A549 (cell line): Measurements from ENCODE around the gene RBM24. TPM values are rescaled to one million over a fixed set of nuclear protein-coding genes. Genes with fewer than 3 reads are reported as not detected.

Source experiments
- ATAC-seq, 2 experiments: fragments of 200-7000 bp in 1 of 2; fragments of >200 bp in 1 of 2; cut with Nextera tagmentation in 1 of 2; cut with Tn5 transposase in 1 of 2; 3 replicates each; pipeline versions ENCODE4 v1.8.0 to v1.9.1; 2018 to 2020; ENCODE audit warnings: mild to moderate bottlenecking in 1 of 2, moderate library complexity in 1 of 2
- CTCF ChIA-PET: fragments of 300-600 bp; sonication (Branson Sonifier 250); formaldehyde crosslinking; extraction: SDS; loops from one replicate; lab custom pipeline; 2021; ENCODE audit warnings: antibody characterized with exemption, inconsistent platforms; lab: Yijun Ruan, JAX
- POLR2A ChIA-PET: fragments of 350-600 bp; formaldehyde crosslinking; extraction: SDS; loops from one replicate; lab custom pipeline; 2021; ENCODE audit warnings: antibody characterized with exemption, inconsistent platforms; lab: Yijun Ruan, JAX
- DNase-seq, 2 experiments: peaks; one replicate each; pipeline versions ENCODE4 v3.0.0 to v3.0.0-alpha.2; 2011 to 2016; ENCODE audit warnings: low read depth in 1 of 2, low spot score in 1 of 2
- FAIRE-seq: peaks from 2 replicates; lab custom pipeline; 2011; peaks lifted over from hg19 to GRCh38; lab: Jason Lieb, UNC
- H3K27ac ChIP-seq, 2 experiments: fragments of >200 bp; sonication (Bioruptor Twin); formaldehyde crosslinking; 3 replicates each; pipeline ENCODE4 v1.5.1; 2016 to 2017
- H3K4me1 ChIP-seq: fragments of >200 bp; sonication (Bioruptor Twin); formaldehyde crosslinking; 3 replicates; pipeline ENCODE4 v1.6.1; 2016
- H3K4me2 ChIP-seq: fragments of >200 bp; sonication (Bioruptor Twin); formaldehyde crosslinking; 3 replicates; pipeline ENCODE4 v1.6.1; 2016
- H3K4me3 ChIP-seq: fragments of >200 bp; sonication (Bioruptor Twin); formaldehyde crosslinking; 3 replicates; pipeline ENCODE4 v1.5.1; 2016
- H3K9me3 ChIP-seq: fragments of >200 bp; sonication (Bioruptor Twin); formaldehyde crosslinking; 3 replicates; pipeline ENCODE4 v1.6.1; 2016
- CBX2 ChIP-seq: fragments of 200-600 bp; sonication (generic); IDR thresholded peaks from 2 replicates; pipeline ENCODE4 v1.6.1; 2016; ENCODE audit warnings: low read depth, mild to moderate bottlenecking, borderline replicate concordance
- CBX8 ChIP-seq: fragments of 200-600 bp; sonication (generic); IDR thresholded peaks from 2 replicates; pipeline ENCODE4 v1.6.1; 2016
- CHD4 ChIP-seq: fragments of 200-600 bp; sonication (generic); IDR thresholded peaks from 2 replicates; pipeline ENCODE4 v1.6.1; 2016; ENCODE audit warnings: antibody characterized with exemption, mild to moderate bottlenecking, borderline replicate concordance
- EHF ChIP-seq: fragments of 250-450 bp; sonication (Bioruptor Pico); IDR thresholded peaks from 2 replicates; pipeline ENCODE4 v1.5.0; 2020; ENCODE audit warnings: mild to moderate bottlenecking
- EHMT2 ChIP-seq: fragments of 200-600 bp; sonication (generic); IDR thresholded peaks from 2 replicates; pipeline ENCODE4 v1.6.1; 2016; ENCODE audit warnings: antibody characterized with exemption, low read depth, mild to moderate bottlenecking, moderate library complexity
- ELK1 ChIP-seq: fragments of 150-350 bp; IDR thresholded peaks from 2 replicates; pipeline ENCODE4 v1.6.1; 2014; ENCODE audit warnings: low read depth, mild to moderate bottlenecking, low read length
- EP300 ChIP-seq, 2 experiments: fragments of >200 bp; sonication (Bioruptor Twin); formaldehyde crosslinking; IDR thresholded peaks; 2 replicates in 1 of 2; 3 replicates in 1 of 2; pipeline ENCODE4 v1.6.1; 2016 to 2017
- HDAC2 ChIP-seq: fragments of 200-600 bp; sonication (generic); IDR thresholded peaks from 2 replicates; pipeline ENCODE4 v1.6.1; 2016
- HES2 ChIP-seq: fragments of >200 bp; sonication (Bioruptor Twin); formaldehyde crosslinking; IDR thresholded peaks from 2 replicates; pipeline ENCODE4 v1.6.1; 2016
- HOXB5 ChIP-seq: fragments of 250-450 bp; sonication (Bioruptor Pico); IDR thresholded peaks from 2 replicates; pipeline ENCODE4 v1.5.0; 2020; ENCODE audit warnings: mild to moderate bottlenecking, moderate library complexity
- KDM1A ChIP-seq: fragments of 200-600 bp; sonication (generic); IDR thresholded peaks from 2 replicates; pipeline ENCODE4 v1.6.1; 2016; ENCODE audit warnings: low read depth, mild to moderate bottlenecking
- MAFK ChIP-seq: fragments of 450-650 bp; IDR thresholded peaks from 2 replicates; pipeline ENCODE4 v1.6.1; 2014; ENCODE audit not compliant: partially characterized antibody
- MAX ChIP-seq: IDR thresholded peaks from 2 replicates; pipeline ENCODE4 v1.6.1; 2012
- NFE2L2 ChIP-seq: fragments of 150-350 bp; conservative IDR thresholded peaks from 2 replicates; pipeline ENCODE4 v1.6.1; 2014; ENCODE audit warnings: low read length
- NPAS2 ChIP-seq: fragments of 250-450 bp; sonication (Bioruptor Pico); IDR thresholded peaks from 2 replicates; pipeline ENCODE4 v1.8.0; 2022; ENCODE audit warnings: mild to moderate bottlenecking, moderate library complexity, borderline replicate concordance
- NR3C1 ChIP-seq: fragments of >200 bp; sonication (Bioruptor Twin); formaldehyde crosslinking; IDR thresholded peaks from 3 replicates; pipeline ENCODE4 v1.6.1; 2017
- POLR2AphosphoS2 ChIP-seq: conservative IDR thresholded peaks from 2 replicates; pipeline ENCODE4 v1.6.1; 2012; ENCODE audit warnings: low read length, improper control_type of control experiment, inconsistent platforms
- RCOR1 ChIP-seq: fragments of 150-350 bp; IDR thresholded peaks from 2 replicates; pipeline ENCODE4 v1.6.1; 2014; ENCODE audit warnings: antibody characterized with exemption, low read length, low read depth
- REST ChIP-seq: fragments of 200-600 bp; sonication (generic); IDR thresholded peaks from 2 replicates; pipeline ENCODE4 v1.6.1; 2016; ENCODE audit warnings: antibody characterized with exemption, mild to moderate bottlenecking, moderate library complexity
- RFX5 ChIP-seq: fragments of 450-650 bp; IDR thresholded peaks from 2 replicates; pipeline ENCODE4 v1.7.1; 2014; ENCODE audit warnings: antibody characterized with exemption, mild to moderate bottlenecking, moderate library complexity
- RNF2 ChIP-seq: fragments of 200-600 bp; sonication (generic); IDR thresholded peaks from 2 replicates; pipeline ENCODE4 v1.6.1; 2016; ENCODE audit warnings: low read depth, mild to moderate bottlenecking, antibody characterized with exemption, moderate library complexity, borderline replicate concordance
- SMC3 ChIP-seq: fragments of >200 bp; sonication (Bioruptor Twin); formaldehyde crosslinking; IDR thresholded peaks from 3 replicates; pipeline ENCODE4 v1.6.1; 2018; ENCODE audit warnings: inconsistent platforms
- SREBF2 ChIP-seq: fragments of 450-650 bp; IDR thresholded peaks from 2 replicates; pipeline ENCODE4 v1.6.1; 2014; ENCODE audit warnings: mild to moderate bottlenecking, moderate library complexity
- TFCP2L1 ChIP-seq: fragments of 250-450 bp; sonication (Bioruptor Pico); IDR thresholded peaks from 2 replicates; pipeline ENCODE4 v1.5.0; 2021; ENCODE audit warnings: mild to moderate bottlenecking
- TP53 ChIP-seq: fragments of 250-450 bp; sonication (Bioruptor Pico); IDR thresholded peaks from 2 replicates; pipeline ENCODE4 v1.5.0; 2021; ENCODE audit warnings: mild to moderate bottlenecking, moderate library complexity
- USF2 ChIP-seq: fragments of 450-650 bp; IDR thresholded peaks from 2 replicates; pipeline ENCODE4 v1.6.1; 2014; ENCODE audit warnings: antibody characterized with exemption
- ZC3H11A ChIP-seq: fragments of 450-650 bp; IDR thresholded peaks from 2 replicates; pipeline ENCODE4 v1.6.1; 2014; ENCODE audit warnings: antibody characterized with exemption, mild to moderate bottlenecking
- ZFP36 ChIP-seq: fragments of 450-650 bp; IDR thresholded peaks from 2 replicates; pipeline ENCODE4 v1.6.1; 2014; ENCODE audit warnings: borderline replicate concordance; ENCODE audit not compliant: partially characterized antibody
- ZNF302 ChIP-seq: fragments of 250-450 bp; sonication (Bioruptor Pico); IDR thresholded peaks from 2 replicates; pipeline ENCODE4 v1.9.0; 2021; ENCODE audit warnings: inconsistent platforms, mild to moderate bottlenecking, moderate library complexity
- ZSCAN20 ChIP-seq: fragments of 250-450 bp; sonication (Bioruptor Pico); IDR thresholded peaks from 2 replicates; pipeline ENCODE4 v1.8.0; 2022; ENCODE audit warnings: mild to moderate bottlenecking, moderate library complexity
- WGBS: methylation state at CpG from one replicate; pipeline ENCODE4 v1.1.6; 2017; ENCODE audit errors: missing lambda C conversion rate; 5-methylcytosine and 5-hydroxymethylcytosine counted together
- polyA plus RNA-seq, 4 experiments: library from polyadenylated mRNA; depleted of rRNA in 3 of 4; stranded (reverse); fragments of >200 nt; fragmentation: RNase III in 1 of 4; extraction: RNeasy Plus Mini Kit Qiagen cat#74134 plus additional on column Dnase treatment in 1 of 4; gene quantifications; 2 replicates in 3 of 4; 3 replicates in 1 of 4; pipeline ENCODE4 v1.2.3, GENCODE V29; 2011 to 2017

RBM24 gene
- polyA plus RNA-seq, 2 of the 4 experiments (the other 2 are of a cell fraction), result 13.7 to 27.5 TPM

GRCh38 chr6:17341117-17341805 is 60.1 kb downstream of the RBM24 start:
- ChIA-PET CTCF (no interaction called here), POLR2A (no interaction called here)
- no peaks in the 10 kb centered on the region for H3K4me1 ChIP-seq
- ATAC-seq (no peak), DNase-seq (no peak)
- TF ChIP-seq MAFK, result peak; percentile 8
- no peak for TF ChIP-seq EP300 (IDR thresholded peaks at IDR 0.05)
- no peak for TF ChIP-seq SREBF2
- TF ChIP-seq SMC3, result no peak
- TF ChIP-seq, all 56 proteins: peak for 1
- 78% methylated on average over 7 of the region's 7 CpGs for whole genome bisulfite sequencing
- Histone ChIP-seq H3K4me2 (no peak overlapping the region), H3K9me3 (no peaks in the 10 kb centered on the region), H3K4me3 (no peak overlapping the region), H3K27ac (no peak overlapping the region)
- no peak for FAIRE-seq

- DNase-seq (no peak), ATAC-seq (no peak), FAIRE-seq (no peak)
- no peak overlapping the region for H3K4me2 ChIP-seq
- WGBS, result 62% methylated on average over 3 of the region's 3 CpGs
- no peak overlapping the region for H3K4me3 ChIP-seq
- no peaks in the 10 kb centered on the region for H3K4me1 ChIP-seq
- ChIA-PET POLR2A (no interaction called here), CTCF (no interaction called here)
- TF ChIP-seq ZFP36 (no peak), RCOR1 (no peak), CBX2 (no peak), HES2 (no peak), NPAS2 (CRISPR knock-in tag) (no peak), ZC3H11A (no peak), CBX8 (no peak), USF2 (no peak), TFCP2L1 (no peak), TP53 (CRISPR knock-in tag) (no peak), EHMT2 (no peak), EHF (CRISPR knock-in tag) (no peak), SREBF2 (no peak), NFE2L2 (no peak), ZNF302 (CRISPR knock-in tag) (no peak), HOXB5 (CRISPR knock-in tag) (no peak), MAX (no peak), SMC3 (no peak), RFX5 (no peak), ZSCAN20 (CRISPR knock-in tag) (no peak)
- H3K9me3 ChIP-seq, result no peaks in the 10 kb centered on the region
- no peak overlapping the region for H3K27ac ChIP-seq
Observed at GRCh38 chr6:17341891-17342290, 60.7 kb downstream of the RBM24 start.

GRCh38 chr6:17343215-17343614 is 62.1 kb downstream of the RBM24 start:
- Histone ChIP-seq H3K4me3 (no peak overlapping the region), H3K4me2 (no peak overlapping the region), H3K27ac (no peak overlapping the region), H3K4me1 (no peaks in the 10 kb centered on the region), H3K9me3 (no peaks in the 10 kb centered on the region)
- DNase-seq (no peak), FAIRE-seq (no peak), ATAC-seq (no peak)
- 70% methylated on average over 2 of the region's 2 CpGs for WGBS
- POLR2A ChIA-PET, result no interaction called here
- CTCF ChIA-PET, result no interaction called here
- TF ChIP-seq CBX8, result no peak
- TF ChIP-seq HDAC2, result no peak
- no peak for TF ChIP-seq NR3C1
- TF ChIP-seq KDM1A, result no peak
- TF ChIP-seq HES2, result no peak
- no peak for TF ChIP-seq RNF2
- no peak for TF ChIP-seq MAX
- TF ChIP-seq CHD4, result no peak
- TF ChIP-seq ZNF302 (CRISPR knock-in tag), result no peak
- no peak for TF ChIP-seq POLR2AphosphoS2
- no peak for TF ChIP-seq ELK1
- no peak for TF ChIP-seq REST
- TF ChIP-seq RFX5, result no peak
